GM06990 (cell line): ENCODE measurements around the gene SOHLH2.

ENCODE experiments used
- DNase-seq: peaks from one replicate; pipeline ENCODE4 v3.0.0-alpha.2; 2011; ENCODE audit not compliant: insufficient read length; ENCODE audit errors: extremely low read depth
- H3K27me3 ChIP-seq: replicated peaks from 2 replicates; pipeline ENCODE4 v1.6.0; 2011; ENCODE audit warnings: low read length; ENCODE audit not compliant: control insufficient read depth, insufficient read depth
- H3K36me3 ChIP-seq: 2 replicates; pipeline ENCODE4 v1.5.1; 2011; ENCODE audit warnings: low read length; ENCODE audit not compliant: control insufficient read depth, insufficient read depth
- H3K4me3 ChIP-seq: replicated peaks from 2 replicates; pipeline ENCODE4 v1.5.1; 2011; ENCODE audit warnings: low read depth, mild to moderate bottlenecking, control low read depth, low read length
- TF ChIP-seq, protein P1 (sequence below): IDR thresholded peaks from 2 replicates; pipeline ENCODE4 v1.5.1; 2011; ENCODE audit warnings: low read length, control low read depth, mild to moderate bottlenecking, inconsistent platforms; ENCODE audit not compliant: insufficient read depth, poor library complexity, severe bottlenecking

Gene SOHLH2

DNA sequence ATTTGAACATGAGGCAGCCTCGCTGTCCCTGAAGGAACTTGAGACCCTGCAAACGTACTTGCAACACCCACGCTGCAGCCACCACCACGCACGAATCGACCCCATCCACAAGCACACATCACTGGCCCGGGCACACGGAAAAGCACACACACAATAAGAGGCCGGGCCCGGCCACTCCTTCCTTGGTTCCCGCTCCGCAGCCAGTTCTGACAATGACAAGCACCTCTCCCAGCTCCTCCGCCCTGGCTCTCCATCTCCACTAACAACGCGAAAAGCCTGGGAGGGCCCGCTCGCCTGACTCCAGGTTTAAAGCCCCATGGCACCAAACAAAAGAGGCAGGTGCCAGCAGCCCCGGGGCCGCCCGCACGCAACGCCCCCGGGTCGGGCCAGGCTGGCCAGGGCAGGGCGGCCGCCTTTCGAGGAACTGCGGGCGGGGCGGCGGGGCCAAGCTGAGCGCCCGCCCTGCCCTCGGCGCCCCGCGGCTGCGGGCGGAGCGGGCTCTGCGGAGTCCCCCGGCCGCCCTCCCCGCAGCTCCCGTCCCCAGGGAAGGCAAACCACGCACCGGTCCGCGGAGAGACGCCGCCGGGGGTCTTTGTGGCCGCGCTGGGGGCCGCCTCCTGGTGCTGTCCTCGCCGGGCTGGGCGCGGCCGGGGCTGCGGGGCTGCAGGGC, 83.7 kb downstream of the SOHLH2 start:
- TF ChIP-seq, protein P1, sequence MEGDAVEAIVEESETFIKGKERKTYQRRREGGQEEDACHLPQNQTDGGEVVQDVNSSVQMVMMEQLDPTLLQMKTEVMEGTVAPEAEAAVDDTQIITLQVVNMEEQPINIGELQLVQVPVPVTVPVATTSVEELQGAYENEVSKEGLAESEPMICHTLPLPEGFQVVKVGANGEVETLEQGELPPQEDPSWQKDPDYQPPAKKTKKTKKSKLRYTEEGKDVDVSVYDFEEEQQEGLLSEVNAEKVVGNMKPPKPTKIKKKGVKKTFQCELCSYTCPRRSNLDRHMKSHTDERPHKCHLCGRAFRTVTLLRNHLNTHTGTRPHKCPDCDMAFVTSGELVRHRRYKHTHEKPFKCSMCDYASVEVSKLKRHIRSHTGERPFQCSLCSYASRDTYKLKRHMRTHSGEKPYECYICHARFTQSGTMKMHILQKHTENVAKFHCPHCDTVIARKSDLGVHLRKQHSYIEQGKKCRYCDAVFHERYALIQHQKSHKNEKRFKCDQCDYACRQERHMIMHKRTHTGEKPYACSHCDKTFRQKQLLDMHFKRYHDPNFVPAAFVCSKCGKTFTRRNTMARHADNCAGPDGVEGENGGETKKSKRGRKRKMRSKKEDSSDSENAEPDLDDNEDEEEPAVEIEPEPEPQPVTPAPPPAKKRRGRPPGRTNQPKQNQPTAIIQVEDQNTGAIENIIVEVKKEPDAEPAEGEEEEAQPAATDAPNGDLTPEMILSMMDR = no peak
- H3K4me3 ChIP-seq = no peak overlapping the region
- H3K27me3 ChIP-seq = no peaks in the 10 kb centered on the region
- DNase-seq = no peak
- no peaks in the 10 kb centered on the region for H3K36me3 ChIP-seq

GRCh38 chr13:36130193-36130551, 84.2 kb downstream of the SOHLH2 start:
- Histone ChIP-seq H3K27me3 (no peaks in the 10 kb centered on the region), H3K36me3 (no peaks in the 10 kb centered on the region), H3K4me3 (no peak overlapping the region)
- TF ChIP-seq, protein P1 = no peak
- DNase-seq = no peak

DNA sequence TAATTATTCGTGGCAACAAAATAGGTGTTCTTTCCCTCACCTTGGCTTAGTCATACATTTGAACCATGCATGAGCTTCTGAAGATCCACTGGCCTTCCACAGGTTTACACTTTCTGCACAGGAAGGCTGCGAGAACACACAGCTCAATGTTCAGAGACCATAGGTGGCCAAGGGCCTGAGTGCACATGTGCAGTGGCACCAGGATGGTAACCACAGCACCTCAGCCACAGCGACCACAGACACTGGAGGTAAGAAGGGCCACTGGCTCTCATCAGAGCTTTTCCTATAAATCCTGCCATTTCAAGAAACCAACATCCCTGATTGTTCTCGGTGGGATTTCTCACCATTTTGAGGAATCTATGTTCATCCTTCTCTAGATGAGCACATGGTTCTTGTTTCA, 84.8 kb downstream of the SOHLH2 start:
- TF ChIP-seq, protein P1 = no peak
- no peaks in the 10 kb centered on the region for H3K27me3 ChIP-seq
- no peaks in the 10 kb centered on the region for H3K36me3 ChIP-seq
- no peak for DNase-seq
- no peak overlapping the region for H3K4me3 ChIP-seq

GRCh38 chr13:36126491-36126890, 87.9 kb downstream of the SOHLH2 start:
- no peak overlapping the region for H3K4me3 ChIP-seq
- DNase-seq = no peak
- TF ChIP-seq, protein P1 = no peak
- H3K27me3 ChIP-seq = no peaks in the 10 kb centered on the region
- no peaks in the 10 kb centered on the region for H3K36me3 ChIP-seq

DNA sequence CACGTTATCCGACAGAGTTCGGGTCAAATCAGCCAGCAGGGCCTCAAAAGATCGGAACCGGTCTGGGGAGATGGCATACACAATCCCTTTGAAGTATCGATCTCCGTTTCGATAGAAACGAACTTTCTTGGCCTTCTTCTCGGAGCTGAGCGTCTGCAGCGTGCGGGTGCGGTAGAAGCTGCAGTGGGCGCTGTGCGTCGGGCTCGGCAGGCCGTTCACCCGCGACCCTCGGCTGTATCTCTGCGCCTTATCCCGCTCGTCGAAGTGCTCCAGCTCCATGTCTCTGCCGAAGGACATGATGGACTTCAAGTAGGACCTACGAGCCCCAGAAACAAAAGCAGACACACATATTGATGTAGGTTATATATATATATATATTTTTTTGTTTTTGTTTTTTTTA, 88.5 kb downstream of the SOHLH2 start:
- H3K27me3 ChIP-seq = no peaks in the 10 kb centered on the region
- no peaks in the 10 kb centered on the region for H3K36me3 ChIP-seq
- no peak overlapping the region for H3K4me3 ChIP-seq
- TF ChIP-seq, protein P1 = no peak
- DNase-seq = no peak
